HFFc6 (cell line): Measurements from ENCODE around the gene ASB3. TPM values are rescaled to one million over a fixed set of nuclear protein-coding genes. Genes with fewer than 3 reads are reported as not detected.
"Not testable (repeated sequence)": the region's sequence is repeated elsewhere in the genome, so short reads cannot be mapped to it uniquely, and the experiment has no call there.

Experiments
- DNase-seq: peaks from one replicate; pipeline ENCODE4 v3.0.0-alpha.2; 2018
- H3K27ac Mint-ChIP-seq: 2 replicates; pipeline ENCODE4 v1.8.0; 2020; ENCODE audit warnings: mild to moderate bottlenecking, mixed read lengths
- H3K27me3 Mint-ChIP-seq: 2 replicates; pipeline ENCODE4 v1.8.0; 2021; ENCODE audit warnings: mild to moderate bottlenecking, moderate library complexity, mixed read lengths; ENCODE audit not compliant: insufficient read depth
- H3K36me3 Mint-ChIP-seq: 2 replicates; pipeline ENCODE4 v1.8.0; 2021; ENCODE audit warnings: low read depth, mixed read lengths
- H3K4me1 Mint-ChIP-seq: 2 replicates; pipeline ENCODE4 v1.8.0; 2020; ENCODE audit warnings: low read depth, mixed read lengths
- H3K4me3 Mint-ChIP-seq: 2 replicates; pipeline ENCODE4 v1.8.0; 2020; ENCODE audit warnings: mild to moderate bottlenecking, moderate library complexity, mixed read lengths
- H3K9me3 Mint-ChIP-seq: 2 replicates; pipeline ENCODE4 v1.8.0; 2020; ENCODE audit warnings: mild to moderate bottlenecking, mixed read lengths
- CTCF ChIP-seq: fragments of 200-600 bp; sonication (generic); IDR thresholded peaks from 2 replicates; pipeline ENCODE4 v1.5.0; 2021; ENCODE audit warnings: antibody characterized with exemption, mild to moderate bottlenecking
- total RNA-seq, 6 experiments: library from RNA; stranded (reverse); fragmentation: NEBNext Ultra II Directional; extraction: Animal tissue kit (Norgen Biotek cat#: 25700); gene quantifications; 2 replicates in 1 of 6; 3 replicates in 5 of 6; pipeline ENCODE4 v1.2.3, GENCODE V29; 2021

Gene ASB3
- total RNA-seq, 6 experiments from 2014 or later, result 15.7 to 22.0 (median 17.3) TPM

- Mint-ChIP-seq H3K27ac (peak overlapping the region; percentile 46; the same call in 1 of the 2 replicates), H3K4me3 (no peak overlapping the region), H3K4me1 (peaks cover 17% of the 10 kb centered on the region), H3K36me3 (peaks cover 10% of the 10 kb centered on the region), H3K9me3 (no peaks in the 10 kb centered on the region), H3K27me3 (peaks cover 2% of the 10 kb centered on the region)
- no peak for TF ChIP-seq CTCF
- no peak for DNase-seq
These were observed 40.0 kb upstream of the ASB3 start for GRCh38 chr2:53826587-53827397.

- Mint-ChIP-seq H3K27me3 (peaks cover 2% of the 10 kb centered on the region), H3K27ac (no peak overlapping the region), H3K9me3 (no peaks in the 10 kb centered on the region), H3K36me3 (peaks cover 10% of the 10 kb centered on the region), H3K4me1 (peaks cover 17% of the 10 kb centered on the region), H3K4me3 (no peak overlapping the region)
- no peak for TF ChIP-seq CTCF
- DNase-seq, result no peak
These were observed 39.3 kb upstream of the ASB3 start for GRCh38 chr2:53826030-53826410.

GRCh38 chr2:53823639-53824038 is 36.9 kb upstream of the ASB3 start:
- peak; percentile 54 for TF ChIP-seq CTCF
- H3K4me3 Mint-ChIP-seq, H3K27me3 Mint-ChIP-seq, H3K27ac Mint-ChIP-seq, DNase-seq, H3K9me3 Mint-ChIP-seq: not testable (repeated sequence)
- H3K36me3 Mint-ChIP-seq, result peaks cover 18% of the 10 kb centered on the region
- H3K4me1 Mint-ChIP-seq, result peaks cover 17% of the 10 kb centered on the region

GRCh38 chr2:53821810-53822209 is 35.1 kb upstream of the ASB3 start:
- no peak for TF ChIP-seq CTCF
- Mint-ChIP-seq H3K36me3 (peaks cover 15% of the 10 kb centered on the region), H3K9me3 (no peaks in the 10 kb centered on the region), H3K27me3 (no peaks in the 10 kb centered on the region; the same call in 1 of the 2 replicates), H3K27ac (no peak overlapping the region), H3K4me3 (no peak overlapping the region), H3K4me1 (peaks cover 9% of the 10 kb centered on the region)
- no peak for DNase-seq

GRCh38 chr2:53820711-53821110 is 34.0 kb upstream of the ASB3 start:
- Mint-ChIP-seq H3K4me3 (no peak overlapping the region), H3K4me1 (no peaks in the 10 kb centered on the region), H3K27ac (no peak overlapping the region), H3K9me3 (no peaks in the 10 kb centered on the region), H3K36me3 (peaks cover 18% of the 10 kb centered on the region), H3K27me3 (no peaks in the 10 kb centered on the region; the same call in 1 of the 2 replicates)
- DNase-seq, result no peak
- TF ChIP-seq CTCF, result no peak
